Keratinocyte (primary cell): ENCODE data around the gene ACAP2. TPM values are rescaled to one million over a fixed set of nuclear protein-coding genes. Genes with fewer than 3 reads are reported as not detected.

Experiments
- DNase-seq: peaks from one replicate; pipeline ENCODE4 v3.0.0-alpha.2; 2011; ENCODE audit warnings: low read depth, missing footprints, low spot score
- FAIRE-seq: peaks from 2 replicates; lab custom pipeline; 2011; peaks lifted over from hg19 to GRCh38; lab: Jason Lieb, UNC
- H2AFZ ChIP-seq: 2 replicates; pipeline ENCODE4 v1.6.0; 2012; ENCODE audit warnings: low read length, control low read depth, inconsistent platforms; ENCODE audit not compliant: control insufficient read depth
- H3K27ac ChIP-seq: 2 replicates; pipeline ENCODE4 v1.5.1; 2011; ENCODE audit warnings: low read length; ENCODE audit not compliant: control insufficient read depth, insufficient read depth
- H3K27me3 ChIP-seq: 3 replicates; pipeline ENCODE4 v1.6.0; 2011; ENCODE audit warnings: low read length; ENCODE audit not compliant: control insufficient read depth, insufficient read depth; ENCODE audit errors: extremely low read depth
- H3K36me3 ChIP-seq, 2 experiments: 2 replicates in 1 of 2; 3 replicates in 1 of 2; pipeline ENCODE4 v1.5.1; 2011; ENCODE audit warnings: low read length in 2 of 2, mild to moderate bottlenecking in 1 of 2; ENCODE audit not compliant: control insufficient read depth in 2 of 2, insufficient read depth in 2 of 2; ENCODE audit errors: extremely low read depth in 1 of 2
- H3K4me1 ChIP-seq: 3 replicates; pipeline ENCODE4 v1.5.1; 2011; ENCODE audit warnings: low read length; ENCODE audit not compliant: control insufficient read depth, insufficient read depth; ENCODE audit errors: extremely low read depth
- H3K4me2 ChIP-seq: 3 replicates; pipeline ENCODE4 v1.6.0; 2011; ENCODE audit warnings: low read depth, low read length; ENCODE audit not compliant: control insufficient read depth, insufficient read depth; ENCODE audit errors: extremely low read depth
- H3K4me3 ChIP-seq, 3 experiments: fragments of 200-600 bp in 1 of 3; sonication (generic) in 1 of 3; 2 replicates in 2 of 3; 3 replicates in 1 of 3; pipeline ENCODE4 v1.5.1; 2011 to 2016; ENCODE audit warnings: low read length in 3 of 3, mild to moderate bottlenecking in 3 of 3, control low read depth in 2 of 3, inconsistent platforms in 1 of 3, low read depth in 1 of 3, mixed read lengths in 1 of 3, mixed run types in 1 of 3, moderate library complexity in 1 of 3; ENCODE audit not compliant: control insufficient read depth in 2 of 3, insufficient read depth in 2 of 3; ENCODE audit errors: extremely low read depth in 1 of 3
- H3K79me2 ChIP-seq: 2 replicates; pipeline ENCODE4 v1.6.0; 2012; ENCODE audit warnings: low read length; ENCODE audit not compliant: control insufficient read depth, insufficient read depth
- H3K9ac ChIP-seq: 3 replicates; pipeline ENCODE4 v1.6.0; 2011; ENCODE audit warnings: low read length; ENCODE audit not compliant: control insufficient read depth, insufficient read depth; ENCODE audit errors: extremely low read depth
- H3K9me1 ChIP-seq: 3 replicates; pipeline ENCODE4 v1.6.0; 2011; ENCODE audit warnings: low read length; ENCODE audit not compliant: control insufficient read depth, insufficient read depth; ENCODE audit errors: extremely low read depth
- H3K9me3 ChIP-seq: 2 replicates; pipeline ENCODE4 v1.5.1; 2012; ENCODE audit warnings: low read depth, low read length; ENCODE audit not compliant: control insufficient read depth
- H4K20me1 ChIP-seq: 3 replicates; pipeline ENCODE4 v1.6.0; 2011; ENCODE audit warnings: low read length; ENCODE audit not compliant: control insufficient read depth, insufficient read depth; ENCODE audit errors: extremely low read depth
- CTCF ChIP-seq, 3 experiments: IDR thresholded peaks in 1 of 3; conservative IDR thresholded peaks in 1 of 3; optimal IDR thresholded peaks in 1 of 3; 2 replicates in 2 of 3; 3 replicates in 1 of 3; pipeline versions ENCODE3 to v1.5.1; 2011; ENCODE audit warnings: low read length in 3 of 3, mild to moderate bottlenecking in 3 of 3, moderate library complexity in 2 of 3, control low read depth in 1 of 3, inconsistent platforms in 1 of 3; ENCODE audit not compliant: insufficient read depth in 2 of 3; ENCODE audit errors: extremely low read depth in 1 of 3
- EZH2 ChIP-seq: IDR thresholded peaks from one replicate; pipeline ENCODE4 v1.6.1; 2012; ENCODE audit warnings: inconsistent platforms, mild to moderate bottlenecking, low read length, moderate library complexity
- dilution Hi-C: fragments of 300-500 bp; cut with MboI; formaldehyde crosslinking; loops from one replicate; pipeline ENCODE4 v1.7.0; 2020; ENCODE audit warnings: low sequenced_read_pairs; ENCODE audit not compliant: extremely low pct_ligation_motif_present
- polyA plus RNA-seq, 5 experiments: library from polyadenylated mRNA; depleted of rRNA in 3 of 5; stranded (reverse) in 3 of 5; stranded (forward) in 1 of 5; unstranded in 1 of 5; fragments of >200 nt; gene quantifications; 1 replicate in 1 of 5; 2 replicates in 3 of 5; 3 replicates in 1 of 5; pipeline versions ENCODE4 v1.2.1 to v1.2.3, GENCODE V29; 2011 to 2012; ENCODE audit warnings: missing spikeins in 2 of 5, low read depth in 1 of 5, low replicate concordance in 1 of 5

The ACAP2 gene
- polyA plus RNA-seq, 1 donor (not counting 4 experiments of a cell fraction or from before 2014, with no cell fraction given): 23.5 TPM

- DNase-seq (no peak), FAIRE-seq (no peak)
- Histone ChIP-seq H3K27me3 (no peaks in the 10 kb centered on the region), H3K9me3 (no peaks in the 10 kb centered on the region), H3K9ac (no peak overlapping the region), H4K20me1 (no peaks in the 10 kb centered on the region), H2AFZ (no peak overlapping the region), H3K9me1 (no peaks in the 10 kb centered on the region), H3K27ac (no peak overlapping the region), H3K79me2 (no peaks in the 10 kb centered on the region), H3K4me3 (no peak overlapping the region), H3K4me2 (no peak overlapping the region), H3K36me3 (no peaks in the 10 kb centered on the region), H3K4me1 (no peaks in the 10 kb centered on the region)
- TF ChIP-seq EZH2 (no peak), CTCF (optimal IDR thresholded peaks at IDR 0.05 in 1 of 3, IDR thresholded peaks at IDR 0.05 in 1 of 3, conservative IDR thresholded peaks at IDR 0.05 in 1 of 3; ENCODE audit: extremely low read depth in 1 of 3, insufficient read depth in 2 of 3, low read length in 3 of 3) (no peak)
- dilution Hi-C loops: no loop called here
Measured at GRCh38 chr3:195455789-195456188, 13.0 kb upstream of the ACAP2 start.

GRCh38 chr3:195453236-195453635 lies 10.4 kb upstream of the ACAP2 start:
- FAIRE-seq (no peak), DNase-seq (no peak)
- Histone ChIP-seq H4K20me1 (no peaks in the 10 kb centered on the region), H3K9me3 (no peaks in the 10 kb centered on the region), H3K9ac (no peak overlapping the region), H3K4me2 (no peak overlapping the region), H3K4me3 (no peak overlapping the region), H3K79me2 (no peaks in the 10 kb centered on the region), H3K27ac (no peak overlapping the region), H3K27me3 (no peaks in the 10 kb centered on the region), H3K9me1 (no peaks in the 10 kb centered on the region), H3K4me1 (no peaks in the 10 kb centered on the region), H3K36me3 (no peaks in the 10 kb centered on the region), H2AFZ (no peak overlapping the region)
- TF ChIP-seq EZH2 (no peak), CTCF (optimal IDR thresholded peaks at IDR 0.05 in 1 of 3, IDR thresholded peaks at IDR 0.05 in 1 of 3, conservative IDR thresholded peaks at IDR 0.05 in 1 of 3; ENCODE audit: extremely low read depth in 1 of 3, insufficient read depth in 2 of 3, low read length in 3 of 3) (no peak)
- dilution Hi-C loops: no loop called here
